Mesendoderm (in vitro differentiated cells): ENCODE data around the gene CYTH1.
A peak's percentile ranks its signal among the peaks of the same experiment; 100 is the strongest.

Experiments used
- DNase-seq: peaks from one replicate; pipeline ENCODE4 v3.0.0; 2013
- H2AK5ac ChIP-seq: 2 replicates; pipeline ENCODE4 v1.6.1; 2013; ENCODE audit warnings: low read length, inconsistent platforms
- H2BK120ac ChIP-seq: 2 replicates; pipeline ENCODE4 v1.6.1; 2013; ENCODE audit warnings: low read depth, mild to moderate bottlenecking, low read length, moderate library complexity, mixed read lengths
- H2BK15ac ChIP-seq: replicated peaks from 2 replicates; pipeline ENCODE4 v1.6.1; 2013; ENCODE audit warnings: low read depth, mild to moderate bottlenecking, moderate library complexity
- H2BK5ac ChIP-seq: 2 replicates; pipeline ENCODE4 v1.6.1; 2013; ENCODE audit warnings: low read length, inconsistent platforms
- H3K18ac ChIP-seq: 2 replicates; pipeline ENCODE4 v1.6.1; 2013; ENCODE audit warnings: mild to moderate bottlenecking, low read length, mixed read lengths
- H3K23ac ChIP-seq: one replicate; pipeline ENCODE4 v1.6.1; 2013; ENCODE audit warnings: low read length
- H3K27ac ChIP-seq: 2 replicates; pipeline ENCODE4 v1.5.1; 2013; ENCODE audit warnings: low read depth, mild to moderate bottlenecking, inconsistent platforms, low read length, moderate library complexity
- H3K27me3 ChIP-seq: 2 replicates; pipeline ENCODE4 v1.6.1; 2013; ENCODE audit warnings: low read length, control low read depth, mild to moderate bottlenecking, inconsistent platforms; ENCODE audit not compliant: insufficient read depth, poor library complexity
- H3K36me3 ChIP-seq: 2 replicates; pipeline ENCODE4 v1.6.1; 2013; ENCODE audit warnings: low read length, inconsistent platforms; ENCODE audit not compliant: control insufficient read depth, insufficient read depth
- H3K4ac ChIP-seq: one replicate; pipeline ENCODE4 v1.6.1; 2013; ENCODE audit warnings: low read depth, mild to moderate bottlenecking, low read length, moderate library complexity
- H3K4me1 ChIP-seq: 2 replicates; pipeline ENCODE4 v1.6.1; 2013; ENCODE audit warnings: low read depth, low read length, inconsistent platforms; ENCODE audit not compliant: control insufficient read depth
- H3K4me2 ChIP-seq: 2 replicates; pipeline ENCODE4 v1.6.1; 2013; ENCODE audit warnings: low read length
- H3K4me3 ChIP-seq: 2 replicates; pipeline ENCODE4 v1.5.1; 2013; ENCODE audit warnings: mild to moderate bottlenecking, low read length
- H3K56ac ChIP-seq: one replicate; pipeline ENCODE4 v1.6.1; 2013; ENCODE audit warnings: low read length
- H3K79me1 ChIP-seq: 2 replicates; pipeline ENCODE4 v1.6.1; 2013; ENCODE audit warnings: low read length, inconsistent platforms
- H3K79me2 ChIP-seq: 2 replicates; pipeline ENCODE4 v1.6.1; 2013; ENCODE audit warnings: mild to moderate bottlenecking, low read length; ENCODE audit not compliant: control insufficient read depth, insufficient read depth
- H3K9ac ChIP-seq: 2 replicates; pipeline ENCODE4 v1.6.1; 2013; ENCODE audit warnings: low read length, inconsistent platforms
- H4K5ac ChIP-seq: one replicate; pipeline ENCODE4 v1.6.1; 2013; ENCODE audit warnings: low read length
- H4K8ac ChIP-seq: one replicate; pipeline ENCODE4 v1.6.1; 2013; ENCODE audit warnings: low read depth, mild to moderate bottlenecking, control low read depth, low read length, moderate library complexity
- WGBS: extraction: QIAGEN DNeasy Blood & Tissue Kit; methylation state at CpG from one replicate; pipeline ENCODE4 v1.1.7; 2013; ENCODE audit warnings: low lambda C conversion rate, missing lambda C conversion rate; ENCODE audit not compliant: insufficient coverage; ENCODE audit errors: extremely low coverage; 5-methylcytosine and 5-hydroxymethylcytosine counted together

The CYTH1 gene

DNA sequence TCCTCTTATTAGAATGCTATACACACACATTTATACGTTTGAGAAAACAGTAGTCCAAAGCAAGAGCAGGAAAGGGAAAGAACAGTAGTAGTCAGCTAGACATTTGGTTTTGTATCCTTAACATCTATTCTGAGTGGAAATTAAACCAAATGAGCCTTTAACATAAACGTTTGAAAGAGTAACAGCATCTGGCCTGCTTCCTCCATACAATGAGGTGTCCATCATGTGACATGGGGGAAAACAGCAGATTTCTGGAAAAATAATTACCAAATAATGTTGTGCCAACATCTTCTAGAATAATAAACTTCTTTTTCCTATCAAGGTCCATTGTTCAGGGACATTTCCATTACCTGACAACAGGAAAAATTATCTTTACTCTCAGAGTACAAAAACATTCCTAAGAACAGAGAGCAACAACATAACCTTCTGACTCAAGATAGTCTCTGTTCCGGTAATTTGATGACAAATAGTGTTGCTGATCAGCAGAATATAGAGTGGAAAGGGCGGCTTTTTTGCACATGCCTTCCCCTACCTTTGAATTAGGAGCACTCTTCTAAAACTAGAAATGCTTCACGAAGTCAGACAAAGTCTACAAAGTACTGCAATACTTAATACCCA lies 20.2 kb downstream of the CYTH1 start:
- peaks cover 2% of the 10 kb centered on the region for H3K4me1 ChIP-seq
- no peak overlapping the region for H3K23ac ChIP-seq
- H3K4me2 ChIP-seq: no peak overlapping the region
- H3K9ac ChIP-seq: no peak overlapping the region
- H3K36me3 ChIP-seq: no peaks in the 10 kb centered on the region
- no peak overlapping the region for H3K4me3 ChIP-seq
- no peak overlapping the region for H2BK5ac ChIP-seq
- no peak overlapping the region for H3K56ac ChIP-seq
- no peak overlapping the region for H3K18ac ChIP-seq
- WGBS: no CpG with 5 or more reads among the region's 5 CpGs
- no peak for DNase-seq
- H4K5ac ChIP-seq: no peak overlapping the region
- no peaks in the 10 kb centered on the region for H3K27me3 ChIP-seq
- no peak overlapping the region for H2BK15ac ChIP-seq
- no peak overlapping the region for H4K8ac ChIP-seq
- H2AK5ac ChIP-seq: no peak overlapping the region
- H3K4ac ChIP-seq: no peak overlapping the region
- H2BK120ac ChIP-seq: no peak overlapping the region
- no peak overlapping the region for H3K27ac ChIP-seq
- H3K79me1 ChIP-seq: peaks cover 2% of the 10 kb centered on the region
- no peaks in the 10 kb centered on the region for H3K79me2 ChIP-seq

DNA sequence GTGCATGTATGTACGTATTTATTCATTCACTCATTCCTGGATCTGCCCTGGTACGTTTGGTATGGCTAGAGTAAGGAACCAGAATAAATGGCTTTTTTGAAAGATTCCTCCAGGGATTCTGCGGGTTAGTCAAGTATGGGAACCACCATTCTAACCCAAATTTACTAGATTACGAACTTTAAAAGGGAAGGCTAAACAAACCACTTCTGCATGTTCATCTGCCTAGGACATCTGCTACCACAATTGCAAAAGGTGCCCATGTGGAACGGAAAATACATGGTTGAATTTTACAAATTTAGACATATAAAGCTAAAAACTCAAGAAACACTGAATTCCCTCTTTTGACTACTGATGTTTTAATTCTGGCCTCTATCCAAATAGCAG lies 22.1 kb downstream of the CYTH1 start:
- no peak overlapping the region for H3K4me2 ChIP-seq

DNA sequence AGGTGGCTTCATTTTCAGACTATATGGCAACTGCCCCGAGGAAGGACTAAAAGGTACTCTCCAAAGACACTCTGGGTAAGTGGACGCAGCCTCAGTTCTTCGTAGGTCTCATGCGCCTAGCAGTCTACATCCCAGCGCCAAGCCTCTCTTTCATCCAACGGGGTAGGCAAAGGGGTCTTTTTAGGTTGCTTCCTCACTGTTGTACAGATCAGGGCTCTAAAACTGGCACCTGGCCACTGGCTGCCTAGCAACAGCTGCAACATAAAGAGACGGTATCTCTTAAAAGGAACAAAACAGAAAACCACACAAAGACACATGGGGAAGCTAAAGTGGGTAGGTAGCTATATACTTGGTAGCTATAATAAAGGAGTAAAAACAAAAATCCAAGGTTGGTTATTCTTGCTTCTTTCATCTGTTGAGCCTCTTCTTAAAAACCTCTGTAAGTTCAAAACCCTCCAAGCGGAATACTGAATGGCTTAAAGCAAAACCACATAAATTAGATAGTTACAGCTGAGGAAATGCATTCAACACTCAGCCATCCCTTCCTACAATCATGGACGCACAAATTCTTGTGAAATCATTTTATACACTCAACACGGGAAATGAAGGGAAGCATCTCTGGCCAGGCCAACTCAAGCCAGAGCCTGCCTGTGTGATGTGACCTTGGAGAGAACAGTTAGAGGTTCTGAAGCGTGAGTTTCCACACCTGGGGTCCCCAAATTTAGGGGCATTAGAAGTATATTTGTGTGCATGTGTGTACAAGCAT lies 22.7 kb downstream of the CYTH1 start:
- no CpG with 5 or more reads among the region's 11 CpGs for WGBS
- no peak overlapping the region for H3K27ac ChIP-seq
- H2BK5ac ChIP-seq: no peak overlapping the region
- no peaks in the 10 kb centered on the region for H3K27me3 ChIP-seq
- no peaks in the 10 kb centered on the region for H3K36me3 ChIP-seq
- H3K4ac ChIP-seq: no peak overlapping the region
- H3K4me2 ChIP-seq: no peak overlapping the region
- H3K4me1 ChIP-seq: peaks cover 2% of the 10 kb centered on the region
- peak overlapping the region; percentile 7 for H3K56ac ChIP-seq
- no peak overlapping the region for H4K8ac ChIP-seq
- H2BK120ac ChIP-seq: no peak overlapping the region
- no peak overlapping the region for H3K23ac ChIP-seq
- peaks cover 2% of the 10 kb centered on the region for H3K79me1 ChIP-seq
- DNase-seq: no peak
- H3K4me3 ChIP-seq: no peak overlapping the region
- H3K18ac ChIP-seq: no peak overlapping the region
- H3K9ac ChIP-seq: no peak overlapping the region
- H4K5ac ChIP-seq: no peak overlapping the region
- no peaks in the 10 kb centered on the region for H3K79me2 ChIP-seq
- no peak overlapping the region for H2BK15ac ChIP-seq
- no peak overlapping the region for H2AK5ac ChIP-seq

More for the DNA sequence above, 22.1 kb downstream of the CYTH1 start:
- no CpG with 5 or more reads among the region's 5 CpGs for WGBS
- no peak overlapping the region for H3K18ac ChIP-seq
- no peaks in the 10 kb centered on the region for H3K36me3 ChIP-seq
- H3K27ac ChIP-seq: no peak overlapping the region
- H4K5ac ChIP-seq: no peak overlapping the region
- no peak overlapping the region for H3K23ac ChIP-seq
- H2BK120ac ChIP-seq: no peak overlapping the region
- no peak overlapping the region for H2BK15ac ChIP-seq
- peaks cover 2% of the 10 kb centered on the region for H3K79me1 ChIP-seq
- no peak overlapping the region for H2AK5ac ChIP-seq
- no peak overlapping the region for H3K4ac ChIP-seq
- H2BK5ac ChIP-seq: no peak overlapping the region
- H3K4me1 ChIP-seq: peaks cover 2% of the 10 kb centered on the region
- no peaks in the 10 kb centered on the region for H3K79me2 ChIP-seq
- H3K56ac ChIP-seq: no peak overlapping the region
- no peaks in the 10 kb centered on the region for H3K27me3 ChIP-seq
- H4K8ac ChIP-seq: no peak overlapping the region
- no peak for DNase-seq
- no peak overlapping the region for H3K4me3 ChIP-seq
- H3K9ac ChIP-seq: no peak overlapping the region

DNA sequence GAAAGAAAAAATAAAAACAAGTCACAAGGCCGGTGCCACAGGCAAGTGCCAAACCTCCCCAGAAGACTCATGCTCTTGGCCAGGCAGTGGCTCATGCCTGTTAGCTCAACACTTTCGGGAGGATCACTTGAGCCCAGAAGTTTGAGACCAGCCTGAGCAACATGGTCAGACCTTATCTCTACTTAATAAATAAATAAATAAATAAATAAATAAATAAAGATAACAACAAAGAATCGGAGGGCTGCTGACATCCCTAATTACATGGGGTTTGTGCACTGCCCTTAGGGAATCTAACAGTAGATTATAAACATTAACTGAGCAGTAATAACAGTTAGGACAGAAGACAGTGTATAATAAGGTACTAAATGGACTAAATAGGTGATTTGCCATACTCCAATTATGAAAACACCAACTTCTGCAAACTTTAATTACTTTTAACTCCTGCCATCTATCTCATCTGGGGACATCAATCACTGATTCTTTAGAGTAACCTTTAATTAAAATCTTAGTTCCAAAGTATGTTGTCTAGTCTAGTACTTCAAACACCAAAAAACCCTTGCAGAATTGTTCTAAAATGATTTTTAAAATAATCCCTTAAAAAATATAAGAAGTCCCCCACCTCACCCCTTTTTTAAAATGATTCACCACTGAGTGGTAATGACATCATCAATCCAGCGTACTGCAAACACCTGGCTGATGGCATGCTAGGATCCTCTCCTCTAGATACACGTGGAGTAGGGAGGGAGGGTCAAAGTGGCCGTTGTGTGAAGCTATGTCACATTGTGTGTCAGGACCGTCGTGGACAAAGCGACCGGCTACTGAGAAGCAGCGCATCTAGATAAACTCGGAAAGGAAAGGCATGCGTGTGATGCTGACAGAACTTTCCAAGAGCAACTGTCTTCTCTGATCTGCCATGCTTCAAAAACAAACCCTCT lies 28.5 kb downstream of the CYTH1 start:
- Histone ChIP-seq H3K9ac (no peak overlapping the region), H3K18ac (no peak overlapping the region), H2BK5ac (no peak overlapping the region), H2BK15ac (no peak overlapping the region), H3K4me2 (no peak overlapping the region), H3K56ac (no peak overlapping the region), H3K4me3 (no peak overlapping the region), H4K8ac (no peak overlapping the region), H3K27me3 (no peaks in the 10 kb centered on the region), H3K36me3 (no peaks in the 10 kb centered on the region), H4K5ac (no peak overlapping the region), H2BK120ac (no peak overlapping the region), H3K27ac (no peak overlapping the region), H2AK5ac (no peak overlapping the region), H3K79me1 (peaks cover 2% of the 10 kb centered on the region), H3K4ac (no peak overlapping the region), H3K23ac (no peak overlapping the region), H3K4me1 (peaks cover under 1% of the 10 kb centered on the region), H3K79me2 (no peaks in the 10 kb centered on the region)
- no peak for DNase-seq
- no CpG with 5 or more reads among the region's 13 CpGs for WGBS

DNA sequence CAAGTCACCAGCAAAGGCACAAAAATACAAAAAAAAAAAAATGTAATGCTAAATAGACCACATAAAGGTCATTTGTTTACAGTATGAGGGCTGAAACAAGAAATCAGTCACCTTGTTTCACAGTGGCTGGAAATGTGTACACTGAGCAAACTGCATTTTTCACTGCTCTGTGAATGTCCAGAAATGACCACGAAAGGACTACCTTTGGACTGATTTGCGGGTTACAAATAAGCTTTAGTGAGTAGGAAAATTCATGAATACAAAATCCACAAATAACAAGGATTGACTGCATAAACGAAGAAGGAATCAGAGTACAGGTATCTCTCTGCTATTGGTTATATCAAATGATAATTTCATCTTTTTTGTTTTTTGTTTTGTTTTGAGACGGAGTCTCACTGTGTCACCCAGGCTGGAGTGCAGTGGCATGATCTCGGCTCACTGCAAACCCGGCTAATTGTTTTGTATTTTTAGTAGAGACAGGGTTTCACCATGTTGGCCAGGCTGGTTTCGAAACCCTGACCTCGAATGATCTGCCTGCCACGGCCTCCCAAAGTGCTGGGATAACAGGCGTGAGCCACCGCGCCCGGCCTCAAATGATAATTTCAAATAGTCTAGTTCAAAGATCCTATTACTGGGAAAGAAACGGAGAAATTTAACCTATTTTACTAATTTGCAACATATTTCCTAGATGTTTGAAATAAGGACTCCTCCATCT lies 30.5 kb downstream of the CYTH1 start:
- H3K4ac ChIP-seq: no peak overlapping the region
- H3K4me1 ChIP-seq: no peaks in the 10 kb centered on the region
- H4K5ac ChIP-seq: no peak overlapping the region
- DNase-seq: no peak
- H3K79me1 ChIP-seq: peaks cover 2% of the 10 kb centered on the region
- no peaks in the 10 kb centered on the region for H3K27me3 ChIP-seq
- H2BK15ac ChIP-seq: no peak overlapping the region
- H2BK120ac ChIP-seq: no peak overlapping the region
- H3K27ac ChIP-seq: no peak overlapping the region
- H3K56ac ChIP-seq: no peak overlapping the region
- H4K8ac ChIP-seq: no peak overlapping the region
- H3K4me3 ChIP-seq: no peak overlapping the region
- H3K79me2 ChIP-seq: no peaks in the 10 kb centered on the region
- H3K4me2 ChIP-seq: no peak overlapping the region
- no peak overlapping the region for H3K23ac ChIP-seq
- no peaks in the 10 kb centered on the region for H3K36me3 ChIP-seq
- no CpG with 5 or more reads among the region's 14 CpGs for WGBS
- H2BK5ac ChIP-seq: no peak overlapping the region
- H2AK5ac ChIP-seq: no peak overlapping the region
- no peak overlapping the region for H3K18ac ChIP-seq
- no peak overlapping the region for H3K9ac ChIP-seq
